GM21528 (cell line): ENCODE data around the gene ADSS1.

Experiments used
- ATAC-seq: cut with Tn5 transposase; IDR thresholded peaks from one replicate; pipeline ENCODE4 v1.9.1; 2021; ENCODE audit warnings: mild to moderate bottlenecking, moderate library complexity; ENCODE audit not compliant: unreplicated experiment, low FRiP score

ADSS1 gene

DNA sequence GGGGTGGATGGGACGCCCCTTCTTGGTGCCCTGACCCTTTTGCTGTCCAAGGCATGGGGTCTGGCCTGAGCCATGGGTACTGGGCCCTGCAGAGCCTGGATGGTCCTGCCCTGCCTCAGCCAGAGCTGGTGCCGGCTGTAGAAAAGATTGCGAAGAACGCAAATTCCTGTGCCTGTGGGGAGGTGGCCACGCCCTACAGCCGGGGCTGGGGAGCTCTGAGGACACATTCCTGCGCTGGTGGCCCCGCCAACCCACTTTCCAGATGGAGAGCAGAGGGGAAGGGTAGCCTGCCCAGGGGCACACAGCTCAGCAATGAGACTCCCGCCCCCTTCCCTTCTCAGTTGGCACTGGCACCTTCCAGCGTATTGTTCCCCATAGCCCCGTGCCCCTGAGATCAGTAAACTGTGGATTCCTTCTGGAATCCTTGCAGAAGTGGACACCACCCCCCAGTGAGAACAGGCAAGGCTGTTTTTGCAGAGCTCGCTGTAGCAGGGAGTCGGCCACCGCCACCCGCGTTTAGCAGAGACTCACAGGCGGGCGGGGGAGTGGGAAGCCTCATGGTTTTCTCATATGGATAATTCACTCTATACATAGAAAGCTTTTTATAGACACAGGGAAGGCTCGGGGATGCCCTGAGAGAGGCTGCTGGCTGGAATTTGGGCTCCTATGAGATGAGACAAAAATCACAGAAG is 26.0 kb upstream of the ADSS1 start:
- ATAC-seq: no peak

- ATAC-seq: no peak
These were observed 25.2 kb upstream of the ADSS1 start for GRCh38 chr14:104698688-104699425.

GRCh38 chr14:104699426-104699748 is 24.6 kb upstream of the ADSS1 start:
- ATAC-seq: no peak

- no peak for ATAC-seq
These were observed 23.8 kb upstream of the ADSS1 start for GRCh38 chr14:104700225-104700651.

GRCh38 chr14:104700747-104701217 is 23.2 kb upstream of the ADSS1 start:
- no peak for ATAC-seq

DNA sequence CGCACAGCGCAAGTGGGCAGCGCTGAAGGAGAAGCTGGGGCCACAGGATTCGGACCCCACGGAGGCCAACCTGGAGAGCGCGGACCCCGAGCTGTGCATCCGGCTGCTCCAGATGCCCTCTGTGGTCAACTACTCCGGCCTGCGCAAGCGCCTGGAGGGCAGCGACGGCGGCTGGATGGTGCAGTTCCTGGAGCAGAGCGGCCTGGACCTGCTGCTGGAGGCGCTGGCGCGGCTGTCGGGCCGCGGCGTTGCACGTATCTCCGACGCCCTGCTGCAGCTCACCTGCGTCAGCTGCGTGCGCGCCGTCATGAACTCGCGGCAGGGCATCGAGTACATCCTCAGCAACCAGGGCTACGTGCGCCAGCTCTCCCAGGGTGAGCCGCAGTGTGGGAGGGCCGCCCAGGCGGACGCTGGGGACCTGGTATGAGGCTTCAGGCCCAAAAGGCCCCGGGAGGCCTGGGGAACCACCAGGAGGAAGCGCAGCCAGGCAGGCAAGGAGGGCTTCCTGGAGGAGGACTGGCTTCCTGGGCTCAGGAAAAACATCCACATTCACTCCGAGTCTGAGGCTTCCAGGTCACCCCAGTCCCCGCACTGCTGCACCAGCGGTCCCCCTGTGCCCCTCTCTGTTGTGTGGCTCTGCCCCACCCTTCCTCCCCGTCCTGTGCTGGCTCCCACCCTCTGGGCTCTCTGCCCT is 22.5 kb upstream of the ADSS1 start:
- no peak for ATAC-seq

GRCh38 chr14:104702106-104702505 is 21.9 kb upstream of the ADSS1 start:
- ATAC-seq: no peak

DNA sequence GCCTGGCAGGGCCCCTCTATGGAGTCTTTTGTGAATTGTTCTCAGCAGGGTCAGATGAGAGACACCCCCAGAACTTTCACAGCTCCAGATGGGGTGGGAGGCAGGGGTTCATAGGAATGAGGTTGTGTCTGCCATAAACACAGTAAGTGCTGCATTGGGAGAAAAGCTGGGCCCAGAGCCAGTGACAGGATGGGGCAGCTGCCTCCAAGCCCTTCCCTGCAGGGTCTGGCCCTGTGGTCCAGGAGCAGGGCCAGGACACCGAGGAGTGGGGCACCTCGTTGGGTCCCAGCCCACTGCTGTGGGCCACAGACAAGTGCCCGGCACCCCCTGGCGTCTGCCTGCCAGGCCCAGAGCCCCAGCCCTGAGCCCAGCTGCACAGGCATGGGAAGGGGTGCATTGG is 21.4 kb upstream of the ADSS1 start:
- ATAC-seq: no peak

DNA sequence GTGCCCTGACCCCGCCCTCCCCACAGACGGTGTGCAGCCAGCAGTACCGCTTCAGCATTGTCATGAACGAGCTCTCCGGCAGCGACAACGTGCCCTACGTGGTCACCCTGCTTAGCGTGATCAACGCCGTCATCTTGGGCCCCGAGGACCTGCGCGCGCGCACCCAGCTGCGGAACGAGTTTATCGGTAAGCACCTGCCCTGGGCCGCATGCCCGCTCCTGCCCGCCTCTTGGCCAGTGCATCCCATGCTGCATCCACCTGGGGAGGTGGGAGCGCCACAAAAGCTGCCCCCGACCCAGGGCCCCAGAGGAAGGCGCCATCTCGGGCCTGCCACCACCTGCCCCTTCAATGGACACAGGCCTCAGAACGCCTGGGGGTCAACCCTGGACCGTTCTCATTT is 20.8 kb upstream of the ADSS1 start:
- ATAC-seq: no peak

DNA sequence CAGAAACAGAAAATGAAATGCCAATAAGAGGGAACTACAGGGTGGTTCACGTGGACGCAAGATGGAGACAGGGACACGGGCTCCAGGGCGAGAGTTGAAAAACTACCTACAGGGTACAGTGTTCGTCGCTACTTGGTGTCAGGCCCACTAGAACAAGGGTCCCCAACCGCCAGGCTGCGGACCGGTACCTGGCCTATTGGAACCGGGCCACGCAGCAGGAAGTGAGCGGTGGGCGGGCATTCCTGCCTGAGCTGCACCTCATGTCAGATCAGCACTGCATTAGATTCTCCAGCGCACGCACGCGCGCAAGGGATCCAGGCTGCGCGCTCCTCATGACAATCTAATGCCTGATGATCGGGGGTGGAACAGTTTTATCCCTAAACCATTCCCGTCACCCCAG is 19.8 kb upstream of the ADSS1 start:
- no peak for ATAC-seq

DNA sequence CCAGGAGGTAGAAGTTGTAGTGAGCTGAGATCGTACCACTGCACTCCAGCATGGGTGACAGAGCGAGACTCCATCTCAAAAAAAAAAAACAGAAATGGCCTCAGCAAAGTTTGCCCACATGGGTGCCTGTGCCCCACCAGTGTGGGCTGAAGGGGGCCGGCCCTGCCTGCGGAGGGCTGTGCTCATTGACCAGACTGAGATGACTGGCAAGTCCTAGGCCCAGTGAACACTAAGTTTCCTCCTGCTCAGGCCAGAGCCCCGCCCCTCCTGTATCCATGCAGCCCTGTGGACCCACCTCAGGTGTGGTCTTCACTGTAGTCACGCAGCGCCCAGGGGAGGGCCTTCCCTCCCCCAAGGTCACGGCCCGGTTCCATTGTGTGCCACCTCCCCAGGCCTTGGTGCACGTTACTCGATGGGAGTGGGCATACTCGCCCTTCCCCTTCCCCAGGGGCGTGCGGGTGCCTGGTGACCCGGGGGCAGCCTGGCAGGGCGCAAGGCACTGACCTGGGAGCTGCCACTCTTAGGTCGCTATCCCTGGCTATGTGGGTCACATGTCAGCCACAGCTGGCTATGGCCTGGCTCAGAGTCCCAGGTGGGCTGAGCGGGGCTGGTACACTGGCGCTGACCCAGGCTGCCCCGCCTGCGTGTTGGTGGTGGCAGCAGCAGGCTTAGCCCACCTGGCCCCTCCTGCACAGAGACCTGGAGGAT is 18.5 kb upstream of the ADSS1 start:
- ATAC-seq: no peak

- ATAC-seq: no peak
These were observed 17.1 kb upstream of the ADSS1 start for GRCh38 chr14:104706733-104707607.

DNA sequence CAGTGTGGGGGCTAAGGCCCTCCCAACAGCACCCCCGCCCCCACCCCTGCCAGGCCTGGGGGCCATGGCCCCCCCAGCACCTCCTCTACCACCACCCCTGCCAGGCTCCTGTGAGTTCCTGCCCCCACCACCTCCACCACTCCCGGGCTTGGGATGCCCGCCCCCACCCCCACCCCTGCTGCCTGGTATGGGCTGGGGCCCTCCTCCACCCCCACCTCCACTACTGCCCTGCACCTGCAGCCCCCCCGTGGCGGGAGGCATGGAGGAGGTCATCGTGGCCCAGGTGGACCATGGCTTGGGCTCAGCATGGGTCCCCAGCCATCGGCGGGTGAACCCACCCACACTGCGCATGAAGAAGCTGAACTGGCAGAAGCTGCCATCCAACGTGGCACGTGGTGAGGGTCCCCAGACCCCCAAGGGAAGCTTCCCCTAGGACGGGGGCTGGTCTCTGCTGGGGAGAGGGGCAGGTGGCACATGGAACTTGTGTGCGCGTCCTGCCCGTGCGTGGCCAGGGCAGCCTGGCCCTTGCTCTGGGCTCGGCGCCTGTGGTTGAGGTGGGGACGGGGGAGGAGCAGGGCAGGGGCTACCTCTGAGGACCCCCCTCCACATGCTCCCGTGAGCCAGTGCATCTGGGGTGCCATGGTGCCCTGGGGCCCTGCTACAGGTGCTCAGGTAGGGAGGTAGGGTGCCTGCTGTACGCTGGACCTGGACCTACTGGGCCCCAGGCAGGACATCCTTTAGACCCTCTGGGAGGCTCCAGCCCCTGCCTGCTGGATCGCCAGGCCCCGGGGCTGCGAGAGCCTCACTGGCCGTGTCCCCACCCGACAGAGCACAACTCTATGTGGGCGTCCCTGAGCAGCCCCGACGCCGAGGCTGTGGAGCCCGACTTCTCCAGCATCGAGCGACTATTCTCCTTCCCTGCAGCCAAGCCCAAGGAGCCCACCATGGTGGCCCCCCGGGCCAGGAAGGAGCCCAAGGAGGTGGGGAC is 16.1 kb upstream of the ADSS1 start:
- ATAC-seq: no peak

DNA sequence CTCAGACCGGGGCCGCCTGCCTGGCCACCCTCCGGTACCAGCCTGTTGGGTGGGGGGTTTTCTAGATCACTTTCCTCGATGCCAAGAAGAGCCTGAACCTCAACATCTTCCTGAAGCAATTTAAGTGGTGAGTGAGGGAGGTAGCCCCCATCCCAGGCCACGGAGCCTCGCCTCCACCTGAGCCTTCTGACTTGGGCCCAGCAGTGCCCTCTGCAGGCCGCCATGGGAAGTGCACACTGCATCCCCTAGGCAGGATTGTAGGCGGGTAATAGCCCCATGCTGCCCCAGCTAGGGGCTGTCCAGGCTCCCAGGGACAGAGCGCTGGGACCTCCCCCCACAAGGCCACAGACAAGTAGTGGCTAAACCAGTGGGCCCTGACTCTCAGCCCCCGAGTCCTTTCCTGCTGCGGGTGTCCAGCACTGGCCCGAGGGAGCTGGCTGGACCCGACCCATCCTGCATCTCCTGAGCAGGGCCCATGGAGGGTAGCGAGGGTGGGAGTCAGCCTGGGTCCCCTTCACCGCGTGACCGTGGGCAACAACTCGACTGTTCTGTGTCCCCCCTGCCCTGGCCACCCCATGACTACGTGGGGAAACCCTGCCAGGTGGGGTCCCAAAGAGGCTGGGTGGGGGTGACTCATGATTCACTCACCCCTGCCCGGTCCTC is 15.3 kb upstream of the ADSS1 start:
- ATAC-seq: no peak

DNA sequence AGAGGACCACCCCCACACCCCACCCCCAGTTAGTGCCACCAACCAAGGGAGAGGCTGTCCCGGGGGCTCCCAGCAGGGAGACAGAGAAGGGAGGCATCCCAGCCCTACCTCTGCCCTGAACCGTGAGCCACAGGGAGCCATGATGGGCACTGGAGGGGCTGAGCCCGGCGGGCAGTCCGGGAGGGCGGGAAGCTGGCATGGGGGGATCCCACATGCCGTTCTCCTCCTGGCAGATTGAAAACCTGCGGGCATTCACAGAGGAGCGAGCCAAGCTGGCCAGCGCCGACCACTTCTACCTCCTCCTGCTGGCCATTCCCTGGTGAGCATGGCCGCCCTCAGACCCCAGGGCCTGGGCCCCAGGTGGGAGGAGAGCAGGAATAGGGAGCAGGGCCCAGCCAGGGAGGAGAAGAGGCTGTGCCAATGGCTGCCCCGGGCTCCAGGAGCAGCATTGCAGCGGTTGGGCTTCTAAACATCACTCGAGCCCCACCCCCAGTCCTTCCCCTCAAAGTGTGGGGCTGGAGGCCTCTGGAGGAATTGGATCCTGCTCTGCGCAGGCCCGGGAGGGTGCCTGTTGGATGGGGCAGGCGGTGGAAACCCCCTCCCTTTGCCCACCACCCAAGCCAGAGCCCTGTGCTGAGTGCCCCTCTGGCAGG is 14.5 kb upstream of the ADSS1 start:
- ATAC-seq: no peak

- no peak for ATAC-seq
These were observed 13.8 kb upstream of the ADSS1 start for GRCh38 chr14:104710071-104710735.
